ENCODE data around the gene AQP3. TPM values are rescaled to one million over a fixed set of nuclear protein-coding genes. Genes with fewer than 3 reads are reported as not detected.
A peak's percentile ranks its signal among the peaks of the same experiment; 100 is the strongest.
"Not testable (repeated sequence)": the region's sequence is repeated elsewhere in the genome, so short reads cannot be mapped to it uniquely, and the experiment has no call there.

The AQP3 gene
- total and polyA plus RNA-seq, 2 of the 4 experiments (the other 2 are of a cell fraction): 3.8 to 12.2 TPM

GRCh38 chr9:33489066-33489465 is 41.7 kb upstream of the AQP3 start:
- ChIA-PET CTCF (interaction anchor here (0.8 kb wide), 1 partner anchor 114 kb away, joined by 3 read pairs; no protein-coding TSS in a partner anchor), POLR2A (ENCODE audit: unreplicated experiment) (no interaction called here)
- H2BK5ac ChIP-seq (ENCODE audit: low read depth, low read length, poor library complexity, severe bottlenecking): peak overlapping the region; percentile 87
- no peaks in the 10 kb centered on the region for H3K27me3 ChIP-seq (ENCODE audit: control insufficient read depth, insufficient read depth, low read length)
- H2AK9ac ChIP-seq (replicated peaks; ENCODE audit: low read depth, low read length, poor library complexity): no peak overlapping the region
- no CpG with 5 or more reads among the region's 2 CpGs for WGBS, 2 experiments (ENCODE audit: extremely low coverage in 2 of 2, insufficient read length in 1 of 2)
- peak overlapping the region; percentile 65; the same call in 1 of the 2 replicates for H4K91ac ChIP-seq (ENCODE audit: insufficient read depth, low read depth, low read length)
- H4K20me1 ChIP-seq (ENCODE audit: insufficient read depth, low read length): no peaks in the 10 kb centered on the region
- ATAC-seq (ENCODE audit: low read depth): peak; percentile 87
- peak overlapping the region; percentile 31; the same call in 1 of the 2 replicates for H3K56ac ChIP-seq (ENCODE audit: extremely low read depth, insufficient read depth, low read length)
- H3K27ac ChIP-seq (ENCODE audit: insufficient read depth, low read length): no peak overlapping the region
- H2AFZ ChIP-seq (replicated peaks; ENCODE audit: low read length, poor library complexity): no peak overlapping the region
- H2AK5ac ChIP-seq (ENCODE audit: low read depth, low read length): peak overlapping the region; percentile 94
- in situ Hi-C loops (cut with MboI; ENCODE audit: low sequenced_read_pairs) (no loop called here), intact Hi-C loops (cut with micrococcal nuclease) (no loop called here), dilution Hi-C loops (cut with HindIII; ENCODE audit: low sequenced_read_pairs, unreplicated experiment) (no loop called here)
- H4K8ac ChIP-seq (ENCODE audit: low read depth in 2 of 2, low read length in 2 of 2): peak overlapping the region in 1 of 2 experiments; percentile 60; a peak in 1 of 4 replicates
- peak; percentile 82 for DNase-seq
- BruUV-seq (replicated peaks): no TSS peak
- H3K79me1 ChIP-seq (ENCODE audit: low read depth in 1 of 2, low read length in 2 of 2): no peaks in the 10 kb centered on the region
- peak overlapping the region; percentile 25; the same call in 1 of the 2 replicates for H3K9ac ChIP-seq (ENCODE audit: low read depth, low read length)
- TF ChIP-seq FOS (IDR thresholded peaks at IDR 0.05; ENCODE audit: low read depth, low read length) (no peak), MAZ (IDR thresholded peaks at IDR 0.05; ENCODE audit: borderline replicate concordance, low read depth, low read length) (no peak), CEBPB (IDR thresholded peaks at IDR 0.05; ENCODE audit: low read depth, low read length) (peak; percentile 31; the same call in 1 of the 2 replicates), SMC3 (IDR thresholded peaks at IDR 0.05; ENCODE audit: low read depth, low read length) (no peak)
- 0 out of 2 replicates have a peak, but pooled peaks cover 7% of the 10 kb centered on the region for H3K9me1 ChIP-seq (ENCODE audit: insufficient read depth, low read length)
- no peak overlapping the region for H3K4me3 ChIP-seq (ENCODE audit: insufficient read depth, low read depth, low read length)
- peak overlapping the region; percentile 73; the same call in 1 of the 2 replicates for H3K4ac ChIP-seq (ENCODE audit: low read depth, low read length)
- H2BK15ac ChIP-seq (ENCODE audit: low read depth, low read length): peak overlapping the region; percentile 86; the same call in 2 of the 3 replicates
- peak overlapping the region; percentile 41; the same call in 1 of the 2 replicates for H3K23ac ChIP-seq (ENCODE audit: low read depth, low read length)
- H4K5ac ChIP-seq (ENCODE audit: low read depth, low read length): peak overlapping the region; percentile 91; the same call in 1 of the 2 replicates
- H3K14ac ChIP-seq (replicated peaks; ENCODE audit: low read depth, low read length): peak overlapping the region; percentile 68
- peaks cover 5% of the 10 kb centered on the region for H3K4me1 ChIP-seq (ENCODE audit: control insufficient read depth, insufficient read depth, low read length)
- H2BK20ac ChIP-seq (ENCODE audit: low read depth, low read length): peak overlapping the region; percentile 74
- peak overlapping the region; percentile 70 for H2BK120ac ChIP-seq (ENCODE audit: low read depth, low read length)
- no peaks in the 10 kb centered on the region for H3K36me3 ChIP-seq (ENCODE audit: control insufficient read depth, insufficient read depth, low read length)
- no peaks in the 10 kb centered on the region for H3K9me3 ChIP-seq (ENCODE audit: control insufficient read depth, insufficient read depth, low read length)
- peak overlapping the region; percentile 80; the same call in 1 of the 2 replicates for H3K4me2 ChIP-seq (ENCODE audit: low read depth, low read length)
- peak overlapping the region; percentile 94 for H3K18ac ChIP-seq (ENCODE audit: low read depth, low read length)

GRCh38 chr9:33485312-33485711 is 37.9 kb upstream of the AQP3 start:
- H3K18ac ChIP-seq (ENCODE audit: low read depth, low read length); H2AK5ac ChIP-seq (ENCODE audit: low read depth, low read length); H3K27ac ChIP-seq (ENCODE audit: insufficient read depth, low read length); intact Hi-C loops (cut with micrococcal nuclease); H3K9ac ChIP-seq (ENCODE audit: low read depth, low read length); CTCF ChIA-PET; ATAC-seq (ENCODE audit: low read depth); POLR2A ChIA-PET (ENCODE audit: unreplicated experiment); H3K23ac ChIP-seq (ENCODE audit: low read depth, low read length); BruUV-seq (replicated peaks); H2AK9ac ChIP-seq (replicated peaks; ENCODE audit: low read depth, low read length, poor library complexity); H3K4me3 ChIP-seq (ENCODE audit: insufficient read depth, low read depth, low read length); DNase-seq; H2AFZ ChIP-seq (replicated peaks; ENCODE audit: low read length, poor library complexity); H2BK15ac ChIP-seq (ENCODE audit: low read depth, low read length); H3K9me1 ChIP-seq (ENCODE audit: insufficient read depth, low read length); H3K4me1 ChIP-seq (ENCODE audit: control insufficient read depth, insufficient read depth, low read length); H4K20me1 ChIP-seq (ENCODE audit: insufficient read depth, low read length); in situ Hi-C loops (cut with MboI; ENCODE audit: low sequenced_read_pairs); H4K8ac ChIP-seq (ENCODE audit: low read depth in 2 of 2, low read length in 2 of 2); H2BK5ac ChIP-seq (ENCODE audit: low read depth, low read length, poor library complexity, severe bottlenecking); H3K9me3 ChIP-seq (ENCODE audit: control insufficient read depth, insufficient read depth, low read length); H2BK20ac ChIP-seq (ENCODE audit: low read depth, low read length); H3K27me3 ChIP-seq (ENCODE audit: control insufficient read depth, insufficient read depth, low read length); H3K79me1 ChIP-seq (ENCODE audit: low read depth in 1 of 2, low read length in 2 of 2); H3K14ac ChIP-seq (replicated peaks; ENCODE audit: low read depth, low read length); H3K56ac ChIP-seq (ENCODE audit: extremely low read depth, insufficient read depth, low read length); H3K36me3 ChIP-seq (ENCODE audit: control insufficient read depth, insufficient read depth, low read length); dilution Hi-C loops (cut with HindIII; ENCODE audit: low sequenced_read_pairs, unreplicated experiment); H4K5ac ChIP-seq (ENCODE audit: low read depth, low read length); H3K4ac ChIP-seq (ENCODE audit: low read depth, low read length); H2BK120ac ChIP-seq (ENCODE audit: low read depth, low read length); H4K91ac ChIP-seq (ENCODE audit: insufficient read depth, low read depth, low read length); H3K4me2 ChIP-seq (ENCODE audit: low read depth, low read length): not testable (repeated sequence)
